CD4-positive, alpha-beta T cell (primary cell): Measurements from ENCODE around the gene TAGLN2. TPM values are rescaled to one million over a fixed set of nuclear protein-coding genes. Genes with fewer than 3 reads are reported as not detected.

Source experiments
- ATAC-seq: fragments of 200-7000 bp; cut with Tn5 transposase; one replicate; pipeline ENCODE4 v1.10.0; 2022; ENCODE audit warnings: mild to moderate bottlenecking; ENCODE audit not compliant: poor library complexity
- CTCF ChIA-PET: fragments of 350-600 bp; sonication (Branson Sonifier 250); formaldehyde crosslinking; loops from one replicate; lab custom pipeline; 2021; ENCODE audit warnings: antibody characterized with exemption, inconsistent platforms; lab: Charles Lee
- POLR2A ChIA-PET: fragments of 350-600 bp; sonication (Branson Sonifier 250); formaldehyde crosslinking; loops from one replicate; lab custom pipeline; 2021; ENCODE audit warnings: antibody characterized with exemption, inconsistent platforms; lab: Charles Lee
- DNase-seq, 14 experiments: peaks; one replicate each; pipeline ENCODE4 v3.0.0-alpha.2; 2013 to 2020; ENCODE audit warnings: mixed read lengths in 2 of 14
- H3K27ac ChIP-seq, 2 donors: one replicate each; pipeline versions ENCODE4 v1.5.1 to v1.7.0; 2013; ENCODE audit warnings: low read length in 2 of 2, low read depth in 1 of 2, mild to moderate bottlenecking in 1 of 2
- H3K27me3 ChIP-seq, 2 experiments: 1 replicate in 1 of 2; 2 replicates in 1 of 2; pipeline versions ENCODE4 v1.6.1 to v1.7.0; 2013; ENCODE audit warnings: low read length in 2 of 2, control low read depth in 1 of 2, mild to moderate bottlenecking in 1 of 2, moderate library complexity in 1 of 2; ENCODE audit not compliant: insufficient read depth in 2 of 2, control insufficient read depth in 1 of 2
- H3K36me3 ChIP-seq: one replicate; pipeline ENCODE4 v1.6.1; 2013; ENCODE audit warnings: low read length, control low read depth; ENCODE audit not compliant: insufficient read depth
- H3K4me1 ChIP-seq: one replicate; pipeline ENCODE4 v1.6.1; 2013; ENCODE audit warnings: low read length, control low read depth; ENCODE audit not compliant: insufficient read depth
- H3K4me3 ChIP-seq: one replicate; pipeline ENCODE4 v1.5.1; 2013; ENCODE audit warnings: mild to moderate bottlenecking, low read length, moderate library complexity
- H3K9me3 ChIP-seq, 2 experiments: 1 replicate in 1 of 2; 2 replicates in 1 of 2; pipeline versions ENCODE4 v1.6.1 to v1.7.0; 2013; ENCODE audit warnings: low read length in 2 of 2, mild to moderate bottlenecking in 2 of 2, control low read depth in 1 of 2, moderate library complexity in 1 of 2; ENCODE audit not compliant: control insufficient read depth in 1 of 2, insufficient read depth in 1 of 2
- H3K27ac Mint-ChIP-seq: one replicate; pipeline ENCODE4 v1.8.0; 2020; ENCODE audit warnings: mixed read lengths
- H3K27me3 Mint-ChIP-seq: one replicate; pipeline ENCODE4 v1.8.0; 2021; ENCODE audit warnings: mixed read lengths
- H3K36me3 Mint-ChIP-seq: one replicate; pipeline ENCODE4 v1.8.0; 2021; ENCODE audit warnings: low read depth, mixed read lengths
- H3K4me1 Mint-ChIP-seq: one replicate; pipeline ENCODE4 v1.8.0; 2021; ENCODE audit warnings: low read depth, mixed read lengths
- H3K4me3 Mint-ChIP-seq: one replicate; pipeline ENCODE4 v1.8.0; 2020; ENCODE audit warnings: mild to moderate bottlenecking, mixed read lengths
- H3K9me3 Mint-ChIP-seq: one replicate; pipeline ENCODE4 v1.8.0; 2020; ENCODE audit warnings: mixed read lengths
- intact Hi-C, 2 experiments: fragments of 100-400 bp; cut with DNase I in 1 of 2; cut with micrococcal nuclease in 1 of 2; formaldehyde crosslinking; loops; one replicate each; pipeline versions ENCODE4 v1.15.1 to v1.9.0; 2023 to 2025; cut with DNase I, micrococcal nuclease
- total RNA-seq, 174 experiments: library from RNA in 2 of 174; stranded (reverse) in 2 of 174; gene quantifications; one replicate each; pipeline ENCODE4 v1.2.3 and lab custom pipeline; 2021 to 2026
- TF ChIP-seq, protein P1 (sequence below): fragments of 200-600 bp; IDR thresholded peaks from one replicate; pipeline ENCODE4 v1.8.0; 2022; ENCODE audit warnings: antibody characterized with exemption, mild to moderate bottlenecking

The TAGLN2 gene
- total RNA-seq, 2 experiments from 2014 or later = 301 to 311 TPM

DNA sequence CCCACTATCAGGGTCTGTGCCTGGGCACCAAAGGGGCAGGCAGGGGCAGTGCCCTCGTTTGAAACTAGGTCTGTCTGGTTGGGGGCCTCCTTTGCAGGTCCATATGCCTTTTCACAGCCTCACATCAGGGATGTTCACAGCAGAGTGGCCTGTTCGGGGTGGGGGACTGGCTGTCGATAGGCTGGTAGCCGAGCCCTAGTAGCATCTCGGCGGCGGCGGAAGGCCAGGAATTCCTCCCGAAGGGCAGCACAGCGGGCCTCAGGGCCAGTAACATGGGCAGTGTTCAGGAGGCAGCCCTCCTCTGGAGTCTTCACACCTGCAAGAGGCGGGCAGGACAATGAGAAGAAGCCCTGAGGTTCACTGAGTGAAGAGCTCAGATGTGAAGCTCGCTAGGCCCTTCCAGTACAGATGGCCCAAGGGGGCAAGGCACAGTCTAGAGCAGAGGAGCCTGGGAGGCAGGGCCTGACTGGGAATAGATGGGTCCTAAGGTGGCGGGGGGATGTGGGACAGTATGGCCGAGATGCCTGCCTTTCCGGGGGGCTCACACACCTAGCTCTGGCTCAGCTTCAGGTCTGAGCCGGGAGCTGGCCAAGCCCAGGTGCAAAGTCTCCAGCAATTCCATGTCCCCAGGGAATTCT, 2.0 kb upstream of the TAGLN2 start:
- H3K9me3 Mint-ChIP-seq = no peaks in the 10 kb centered on the region
- Histone ChIP-seq H3K4me1 (peaks cover 30% of the 10 kb centered on the region), H3K27ac (no peak overlapping the region), H3K9me3 (peaks cover 0 to 4% of the 10 kb centered on the region in 2 experiments), H3K27me3 (no peaks in the 10 kb centered on the region), H3K4me3 (no peak overlapping the region), H3K36me3 (peaks cover 9% of the 10 kb centered on the region)
- H3K4me3 Mint-ChIP-seq = peak overlapping the region; percentile 94
- ATAC-seq (no peak), DNase-seq (peak in 1 of 14 experiments; percentile 22)
- TF ChIP-seq, protein P1, sequence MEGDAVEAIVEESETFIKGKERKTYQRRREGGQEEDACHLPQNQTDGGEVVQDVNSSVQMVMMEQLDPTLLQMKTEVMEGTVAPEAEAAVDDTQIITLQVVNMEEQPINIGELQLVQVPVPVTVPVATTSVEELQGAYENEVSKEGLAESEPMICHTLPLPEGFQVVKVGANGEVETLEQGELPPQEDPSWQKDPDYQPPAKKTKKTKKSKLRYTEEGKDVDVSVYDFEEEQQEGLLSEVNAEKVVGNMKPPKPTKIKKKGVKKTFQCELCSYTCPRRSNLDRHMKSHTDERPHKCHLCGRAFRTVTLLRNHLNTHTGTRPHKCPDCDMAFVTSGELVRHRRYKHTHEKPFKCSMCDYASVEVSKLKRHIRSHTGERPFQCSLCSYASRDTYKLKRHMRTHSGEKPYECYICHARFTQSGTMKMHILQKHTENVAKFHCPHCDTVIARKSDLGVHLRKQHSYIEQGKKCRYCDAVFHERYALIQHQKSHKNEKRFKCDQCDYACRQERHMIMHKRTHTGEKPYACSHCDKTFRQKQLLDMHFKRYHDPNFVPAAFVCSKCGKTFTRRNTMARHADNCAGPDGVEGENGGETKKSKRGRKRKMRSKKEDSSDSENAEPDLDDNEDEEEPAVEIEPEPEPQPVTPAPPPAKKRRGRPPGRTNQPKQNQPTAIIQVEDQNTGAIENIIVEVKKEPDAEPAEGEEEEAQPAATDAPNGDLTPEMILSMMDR = no peak
- H3K4me1 Mint-ChIP-seq = peaks cover 24% of the 10 kb centered on the region
- H3K27ac Mint-ChIP-seq = peak overlapping the region; percentile 94
- intact Hi-C loops = loop anchor here (5.0 to 10.0 kb wide), 5 partner anchors 73 to 357 kb away; partner anchors contain the start of genes DUSP23 (in 1 of the 2), IGSF8 (in 1 of the 2), PEX19 (in 1 of the 2) and PIGM (in 1 of the 2)
- H3K36me3 Mint-ChIP-seq = peaks cover 29% of the 10 kb centered on the region
- POLR2A ChIA-PET = interaction anchor here (0.6 kb wide), 1 partner anchor 28 kb away, joined by 4 read pairs; no protein-coding TSS in a partner anchor
- H3K27me3 Mint-ChIP-seq = no peaks in the 10 kb centered on the region
- CTCF ChIA-PET = no interaction called here

DNA sequence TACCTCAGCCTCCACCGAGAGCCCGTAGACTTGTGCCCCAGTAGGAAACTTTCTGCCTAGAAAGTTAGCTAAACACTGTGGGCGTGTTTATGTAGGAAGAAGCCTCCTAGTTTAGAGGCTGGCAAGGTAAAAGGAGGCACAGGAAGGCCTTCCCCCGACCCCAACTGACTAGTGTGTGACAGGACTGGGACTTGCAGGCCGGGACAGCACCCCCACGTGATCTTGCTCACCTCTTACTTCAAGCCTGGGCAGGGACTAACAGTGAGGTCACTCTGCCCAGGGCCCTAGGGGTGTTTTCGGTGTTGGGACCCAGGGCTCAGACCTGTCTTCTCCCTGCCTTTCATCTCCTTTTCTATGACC, 392 bp upstream of the TAGLN2 start:
- H3K4me3 Mint-ChIP-seq = peak overlapping the region; percentile 94

More for the DNA sequence above, 392 bp upstream of the TAGLN2 start:
- H3K4me1 ChIP-seq = peaks cover 46% of the 10 kb centered on the region
- ATAC-seq (peak; percentile 4), DNase-seq (peak in 2 of 14 experiments; percentile 12 to 29)
- peak overlapping the region; percentile 99 to 100 for H3K27ac ChIP-seq
- ChIA-PET CTCF (interaction anchor here (0.9 to 4.5 kb wide), 5 partner anchors 18 to 145 kb away, joined by 3 to 27 read pairs (median 7); partner anchors contain the start of gene DUSP23), POLR2A (interaction anchor here (0.6 to 3.5 kb wide), 11 partner anchors 10 to 337 kb away, joined by 3 to 15 read pairs (median 4); partner anchors contain the start of genes DCAF8, DUSP23, IGSF8 and IGSF9)
- Mint-ChIP-seq H3K9me3 (no peaks in the 10 kb centered on the region), H3K36me3 (peaks cover 43% of the 10 kb centered on the region), H3K27me3 (no peaks in the 10 kb centered on the region), H3K4me1 (peaks cover 41% of the 10 kb centered on the region), H3K27ac (peak overlapping the region; percentile 94)
- peaks cover 24% of the 10 kb centered on the region for H3K36me3 ChIP-seq
- peak overlapping the region; percentile 98 for H3K4me3 ChIP-seq
- intact Hi-C loops = loop anchor here (2.0 to 10.0 kb wide), 6 partner anchors 35 to 359 kb away; partner anchors contain the start of genes DUSP23 (in 1 of the 2), IGSF8 (in 1 of the 2), PEX19 (in 1 of the 2) and PIGM (in 1 of the 2)
- TF ChIP-seq, protein P1 = no peak
- H3K27me3 ChIP-seq = no peaks in the 10 kb centered on the region
- peaks cover 0 to 4% of the 10 kb centered on the region in 2 experiments for H3K9me3 ChIP-seq
